GM18519 (cell line): ENCODE measurements around the gene SYN1.
A peak's percentile ranks its signal among the peaks of the same experiment; 100 is the strongest.

Experiments used
- ATAC-seq: cut with Tn5 transposase; IDR thresholded peaks from one replicate; pipeline ENCODE4 v1.9.1; 2021; ENCODE audit warnings: mild to moderate bottlenecking, moderate library complexity; ENCODE audit not compliant: unreplicated experiment, low FRiP score

The SYN1 gene

GRCh38 chrX:47574547-47575301 lies 44.9 kb downstream of the SYN1 start:
- no peak for ATAC-seq

GRCh38 chrX:47574076-47574546 lies 45.5 kb downstream of the SYN1 start:
- no peak for ATAC-seq

GRCh38 chrX:47573341-47574075 lies 46.1 kb downstream of the SYN1 start:
- ATAC-seq = no peak

GRCh38 chrX:47572773-47573340 lies 46.8 kb downstream of the SYN1 start:
- no peak for ATAC-seq

- ATAC-seq = no peak
These were observed 47.8 kb downstream of the SYN1 start for GRCh38 chrX:47571896-47572295.

GRCh38 chrX:47571215-47571614 lies 48.4 kb downstream of the SYN1 start:
- ATAC-seq = no peak

- no peak for ATAC-seq
These were observed 48.9 kb downstream of the SYN1 start for GRCh38 chrX:47570794-47571193.

GRCh38 chrX:47568656-47569295 lies 50.9 kb downstream of the SYN1 start:
- ATAC-seq = no peak

- ATAC-seq = no peak
These were observed 52.8 kb downstream of the SYN1 start for GRCh38 chrX:47566841-47567240.

- ATAC-seq = no peak
These were observed 55.1 kb downstream of the SYN1 start for GRCh38 chrX:47564438-47565085.

GRCh38 chrX:47563801-47564315 lies 55.8 kb downstream of the SYN1 start:
- ATAC-seq = no peak

GRCh38 chrX:47562615-47563243 lies 56.9 kb downstream of the SYN1 start:
- ATAC-seq = no peak

- no peak for ATAC-seq
These were observed 58.0 kb downstream of the SYN1 start for GRCh38 chrX:47561659-47562151.

GRCh38 chrX:47560934-47561658 lies 58.6 kb downstream of the SYN1 start, which contains the start of gene ARAF:
ARAF (plus strand) TSS chrX:47561205; CDS start chrX:47562968, 1,763 bp downstream.
- peak; percentile 74 for ATAC-seq

- ATAC-seq = no peak
These were observed 59.3 kb downstream of the SYN1 start for GRCh38 chrX:47560179-47560933.

GRCh38 chrX:47558436-47558835 lies 61.2 kb downstream of the SYN1 start:
- ATAC-seq = no peak

- ATAC-seq = peak; percentile 70
These were observed 63.5 kb downstream of the SYN1 start for GRCh38 chrX:47556045-47556623.

- ATAC-seq = no peak
These were observed 76.2 kb downstream of the SYN1 start for GRCh38 chrX:47543496-47543895.
